Measurements from ENCODE around the gene CLGN. TPM values are rescaled to one million over a fixed set of nuclear protein-coding genes. Genes with fewer than 3 reads are reported as not detected.
A peak's percentile ranks its signal among the peaks of the same experiment; 100 is the strongest.

CLGN gene
- total RNA-seq, 5 donors from 2014 or later (not counting 1 experiment from before 2014, with no cell fraction given), result 0.38 TPM; not detected in 4

GRCh38 chr4:140346136-140346535 is 81.3 kb downstream of the CLGN start:
- DNase-seq (no peak), ATAC-seq (replicated peaks in 1 of 4) (no peak)
- H3K4me3 ChIP-seq (ENCODE audit: control insufficient read depth in 1 of 2, extremely low read depth in 1 of 2, low read length in 1 of 2), result no peak overlapping the region
- no peaks in the 10 kb centered on the region for H3K9me3 ChIP-seq
- H3K27me3 Mint-ChIP-seq, result peaks cover 24 to 25% of the 10 kb centered on the region in 2 donors
- H3K4me3 Mint-ChIP-seq, result no peak overlapping the region
- WGBS (ENCODE audit: insufficient coverage), result 100% methylated on average over 4 of the region's 9 CpGs
- peaks cover 3 to 5% (median 5%) of the 10 kb centered on the region in 3 donors for H3K4me1 Mint-ChIP-seq
- no peaks in the 10 kb centered on the region for H3K4me1 ChIP-seq (ENCODE audit: control insufficient read depth in 1 of 2, extremely low read depth in 1 of 2, insufficient read depth in 2 of 2, low read length in 2 of 2)
- H3K27ac Mint-ChIP-seq, result no peak overlapping the region
- H3K27me3 ChIP-seq (replicated peaks in 1 of 2; ENCODE audit: control insufficient read depth in 2 of 2, extremely low read depth in 1 of 2, insufficient read depth in 2 of 2, low read length in 1 of 2), result peaks cover 0 to 2% of the 10 kb centered on the region in 2 experiments
- ChIA-PET POLR2A (no interaction called here), CTCF (no interaction called here)
- no peaks in the 10 kb centered on the region for H3K36me3 ChIP-seq (ENCODE audit: control insufficient read depth in 2 of 2, extremely low read depth in 1 of 2, insufficient read depth in 1 of 2, low read length in 1 of 2)
- no peaks in the 10 kb centered on the region for H3K9me3 Mint-ChIP-seq
- H3K36me3 Mint-ChIP-seq, result no peaks in the 10 kb centered on the region
- no peak overlapping the region for H3K27ac ChIP-seq (ENCODE audit: low read length)

- no peak overlapping the region for H3K27ac Mint-ChIP-seq
- Histone ChIP-seq H3K27ac (ENCODE audit: low read length) (no peak overlapping the region), H3K27me3 (replicated peaks in 1 of 2; ENCODE audit: control insufficient read depth in 2 of 2, extremely low read depth in 1 of 2, insufficient read depth in 2 of 2, low read length in 1 of 2) (peaks cover 0 to 2% of the 10 kb centered on the region in 2 experiments), H3K4me1 (ENCODE audit: control insufficient read depth in 1 of 2, extremely low read depth in 1 of 2, insufficient read depth in 2 of 2, low read length in 2 of 2) (no peaks in the 10 kb centered on the region), H3K36me3 (ENCODE audit: control insufficient read depth in 2 of 2, extremely low read depth in 1 of 2, insufficient read depth in 1 of 2, low read length in 1 of 2) (no peaks in the 10 kb centered on the region), H3K4me3 (ENCODE audit: control insufficient read depth in 1 of 2, extremely low read depth in 1 of 2, low read length in 1 of 2) (no peak overlapping the region), H3K9me3 (no peaks in the 10 kb centered on the region)
- 87% methylated on average over 4 of the region's 9 CpGs for WGBS (ENCODE audit: insufficient coverage)
- H3K9me3 Mint-ChIP-seq, result no peaks in the 10 kb centered on the region
- ATAC-seq (replicated peaks in 1 of 4), result no peak
- peaks cover 17 to 25% of the 10 kb centered on the region in 2 donors for H3K27me3 Mint-ChIP-seq
- no peak overlapping the region for H3K4me3 Mint-ChIP-seq
- H3K4me1 Mint-ChIP-seq, result peaks cover 3 to 5% (median 5%) of the 10 kb centered on the region in 3 donors
- CTCF ChIA-PET, result interaction anchor here in 1 of 2 donors (1.2 kb wide), 1 partner anchor 14 kb away, joined by 3 read pairs; no protein-coding TSS in a partner anchor
- no peaks in the 10 kb centered on the region for H3K36me3 Mint-ChIP-seq
- DNase-seq, result no peak
- POLR2A ChIA-PET, result no interaction called here
These were observed 82.8 kb downstream of the CLGN start for GRCh38 chr4:140344621-140345020.

DNA sequence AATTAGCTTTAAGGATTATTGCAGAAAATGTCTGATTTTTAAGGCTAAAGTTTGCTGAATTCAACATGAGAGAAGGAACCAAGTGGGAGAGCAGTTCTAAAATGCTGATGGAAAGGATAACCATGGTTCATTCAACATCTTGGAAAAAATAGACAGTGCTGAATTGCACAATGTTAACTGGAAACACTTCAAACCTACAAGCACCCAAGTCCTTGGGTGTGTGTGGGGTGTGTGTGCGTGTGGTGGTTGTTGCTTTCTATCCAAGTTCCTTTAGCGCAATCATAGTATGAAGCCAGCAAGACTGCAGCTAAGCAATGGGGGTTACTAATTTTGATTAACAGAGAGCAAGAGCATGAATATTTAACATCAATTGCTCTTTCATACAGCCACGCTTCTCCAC is 83.3 kb downstream of the CLGN start:
- no peak overlapping the region for H3K27ac Mint-ChIP-seq
- Histone ChIP-seq H3K4me3 (ENCODE audit: control insufficient read depth in 1 of 2, extremely low read depth in 1 of 2, low read length in 1 of 2) (no peak overlapping the region), H3K27me3 (replicated peaks in 1 of 2; ENCODE audit: control insufficient read depth in 2 of 2, extremely low read depth in 1 of 2, insufficient read depth in 2 of 2, low read length in 1 of 2) (peaks cover 0 to 2% of the 10 kb centered on the region in 2 experiments), H3K36me3 (ENCODE audit: control insufficient read depth in 2 of 2, extremely low read depth in 1 of 2, insufficient read depth in 1 of 2, low read length in 1 of 2) (no peaks in the 10 kb centered on the region), H3K9me3 (no peaks in the 10 kb centered on the region), H3K4me1 (ENCODE audit: control insufficient read depth in 1 of 2, extremely low read depth in 1 of 2, insufficient read depth in 2 of 2, low read length in 2 of 2) (no peaks in the 10 kb centered on the region), H3K27ac (ENCODE audit: low read length) (no peak overlapping the region)
- peaks cover 3 to 5% (median 5%) of the 10 kb centered on the region in 3 donors for H3K4me1 Mint-ChIP-seq
- DNase-seq (no peak), ATAC-seq (replicated peaks in 1 of 4) (no peak)
- H3K4me3 Mint-ChIP-seq, result no peak overlapping the region
- H3K9me3 Mint-ChIP-seq, result no peaks in the 10 kb centered on the region
- H3K27me3 Mint-ChIP-seq, result peaks cover 14 to 25% of the 10 kb centered on the region in 2 donors
- ChIA-PET CTCF (interaction anchor here (1.0 to 1.2 kb wide), 2 partner anchors 9 to 15 kb away, joined by 3 to 6 read pairs; no protein-coding TSS in a partner anchor), POLR2A (no interaction called here)
- no peaks in the 10 kb centered on the region for H3K36me3 Mint-ChIP-seq
- no CpG with 5 or more reads among the region's 3 CpGs for WGBS (ENCODE audit: insufficient coverage)

DNA sequence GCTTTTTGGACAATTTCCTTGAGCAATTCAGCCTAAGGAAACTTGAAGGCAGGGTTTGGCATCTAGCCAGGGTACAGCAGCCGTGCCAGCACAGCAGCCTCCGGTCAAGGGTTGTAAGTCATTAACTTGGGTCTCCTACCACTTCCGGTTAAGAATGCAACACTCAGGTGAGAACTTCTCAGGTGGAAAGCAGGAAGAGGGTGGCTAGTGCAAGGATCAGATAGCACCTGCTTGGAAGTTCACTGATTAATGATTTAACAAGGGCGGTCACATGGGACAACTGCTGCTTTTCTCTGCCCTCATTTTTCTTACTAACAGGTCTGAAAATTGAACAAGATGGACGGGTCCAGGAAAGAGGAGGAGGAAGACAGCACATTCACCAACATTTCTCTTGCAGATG is 84.1 kb downstream of the CLGN start:
- ChIA-PET CTCF (interaction anchor here (1.0 to 1.2 kb wide), 2 partner anchors 10 to 16 kb away, joined by 3 to 6 read pairs; no protein-coding TSS in a partner anchor), POLR2A (no interaction called here)
- H3K9me3 Mint-ChIP-seq, result no peaks in the 10 kb centered on the region
- peak overlapping the region in 1 of 3 donors; percentile 34 for H3K4me3 Mint-ChIP-seq
- DNase-seq (no peak), ATAC-seq (replicated peaks in 1 of 4) (no peak)
- H3K36me3 Mint-ChIP-seq, result no peaks in the 10 kb centered on the region
- Histone ChIP-seq H3K27ac (ENCODE audit: low read length) (no peak overlapping the region), H3K9me3 (no peaks in the 10 kb centered on the region), H3K4me3 (ENCODE audit: control insufficient read depth in 1 of 2, extremely low read depth in 1 of 2, low read length in 1 of 2) (no peak overlapping the region), H3K36me3 (ENCODE audit: control insufficient read depth in 2 of 2, extremely low read depth in 1 of 2, insufficient read depth in 1 of 2, low read length in 1 of 2) (no peaks in the 10 kb centered on the region), H3K4me1 (ENCODE audit: control insufficient read depth in 1 of 2, extremely low read depth in 1 of 2, insufficient read depth in 2 of 2, low read length in 2 of 2) (no peaks in the 10 kb centered on the region), H3K27me3 (replicated peaks in 1 of 2; ENCODE audit: control insufficient read depth in 2 of 2, extremely low read depth in 1 of 2, insufficient read depth in 2 of 2, low read length in 1 of 2) (peaks cover 0 to 2% of the 10 kb centered on the region in 2 experiments)
- WGBS (ENCODE audit: insufficient coverage), result 10% methylated on average over 2 of the region's 5 CpGs
- H3K4me1 Mint-ChIP-seq, result peaks cover 3 to 5% (median 5%) of the 10 kb centered on the region in 3 donors
- no peak overlapping the region for H3K27ac Mint-ChIP-seq
- H3K27me3 Mint-ChIP-seq, result peaks cover 14 to 24% of the 10 kb centered on the region in 2 donors

- CTCF ChIA-PET, result interaction anchor here (0.6 to 0.7 kb wide), 2 partner anchors 31 to 267 kb away, joined by 3 to 4 read pairs; partner anchors contain the start of gene SCOC (in 1 of the 2)
- Mint-ChIP-seq H3K4me3 (no peak overlapping the region), H3K27ac (no peak overlapping the region), H3K4me1 (peaks cover 3 to 5% (median 5%) of the 10 kb centered on the region in 3 donors), H3K36me3 (no peaks in the 10 kb centered on the region), H3K9me3 (no peaks in the 10 kb centered on the region), H3K27me3 (peaks cover 17 to 22% of the 10 kb centered on the region in 2 donors)
- no peak overlapping the region for H3K4me3 ChIP-seq (ENCODE audit: control insufficient read depth in 1 of 2, extremely low read depth in 1 of 2, low read length in 1 of 2)
- peaks cover 0 to 2% of the 10 kb centered on the region in 2 experiments for H3K27me3 ChIP-seq (replicated peaks in 1 of 2; ENCODE audit: control insufficient read depth in 2 of 2, extremely low read depth in 1 of 2, insufficient read depth in 2 of 2, low read length in 1 of 2)
- H3K9me3 ChIP-seq, result no peaks in the 10 kb centered on the region
- DNase-seq, result no peak
- H3K27ac ChIP-seq (ENCODE audit: low read length), result no peak overlapping the region
- H3K36me3 ChIP-seq (ENCODE audit: control insufficient read depth in 2 of 2, extremely low read depth in 1 of 2, insufficient read depth in 1 of 2, low read length in 1 of 2), result no peaks in the 10 kb centered on the region
- POLR2A ChIA-PET, result interaction anchor here in 1 of 2 donors (0.7 kb wide), 1 partner anchor 12 kb away, joined by 3 read pairs; no protein-coding TSS in a partner anchor
- WGBS (ENCODE audit: insufficient coverage), result no CpG with 5 or more reads among the region's 1 CpG
- no peak for ATAC-seq (replicated peaks in 1 of 4)
- H3K4me1 ChIP-seq (ENCODE audit: control insufficient read depth in 1 of 2, extremely low read depth in 1 of 2, insufficient read depth in 2 of 2, low read length in 2 of 2), result no peaks in the 10 kb centered on the region
These were observed 84.8 kb downstream of the CLGN start for GRCh38 chr4:140342620-140343019.

Other genes with a start within 250 kb of the CLGN start
- 10 to 100 TPM; 10.3 to 19.3 (median 18.7) TPM for gene SCOC, start 54.0 kb downstream of the CLGN start, total RNA-seq
- gene MGAT4D, start 70.6 kb upstream of the CLGN start, total RNA-seq, result not detected
- gene ELMOD2, start 96.5 kb upstream of the CLGN start, total RNA-seq, result 10 to 100 TPM; 11.1 to 22.8 (median 18.8) TPM
- gene UCP1, start 141.3 kb upstream of the CLGN start, total RNA-seq, result not detected

Measured in T-cell (primary cell).